Activated CD4-positive, alpha-beta memory T cell treated with anti-CD3 and anti-CD28 coated beads, Interleukin-2, amount 10 ng/mL, durations not matched to agents 7 days and 5 days (primary cell): ENCODE measurements around the gene TSPYL1. TPM values are rescaled to one million over a fixed set of nuclear protein-coding genes. Genes with fewer than 3 reads are reported as not detected.

Experiments used
- CTCF ChIA-PET: fragments of 350-600 bp; sonication (Branson Sonifier 250); formaldehyde crosslinking; loops from one replicate; lab custom pipeline; 2021; ENCODE audit warnings: antibody characterized with exemption, inconsistent platforms; lab: Charles Lee
- POLR2A ChIA-PET: fragments of 350-600 bp; sonication (Branson Sonifier 250); formaldehyde crosslinking; loops from one replicate; lab custom pipeline; 2021; ENCODE audit warnings: antibody characterized with exemption; lab: Charles Lee
- DNase-seq: peaks from one replicate; pipeline ENCODE4 v3.0.0-alpha.2; 2020
- H3K27ac Mint-ChIP-seq: one replicate; pipeline ENCODE4 v1.8.0; 2021; ENCODE audit warnings: mild to moderate bottlenecking, mixed read lengths
- H3K27me3 Mint-ChIP-seq: one replicate; pipeline ENCODE4 v1.8.0; 2021; ENCODE audit warnings: mixed read lengths
- H3K36me3 Mint-ChIP-seq: one replicate; pipeline ENCODE4 v1.8.0; 2021; ENCODE audit warnings: low read depth, mixed read lengths
- H3K4me1 Mint-ChIP-seq: one replicate; pipeline ENCODE4 v1.8.0; 2021; ENCODE audit warnings: mixed read lengths
- H3K4me3 Mint-ChIP-seq: one replicate; pipeline ENCODE4 v1.8.0; 2021; ENCODE audit warnings: mild to moderate bottlenecking, mixed read lengths
- H3K9me3 Mint-ChIP-seq: one replicate; pipeline ENCODE4 v1.8.0; 2021; ENCODE audit warnings: mixed read lengths
- total RNA-seq, 2 experiments: library from RNA; stranded (reverse); gene quantifications; one replicate each; pipeline ENCODE4 v1.2.3, GENCODE V29; 2021

Gene TSPYL1
- total RNA-seq, 2 experiments from 2014 or later = 47.6 to 48.4 TPM

- POLR2A ChIA-PET = interaction anchor here (0.6 to 7.6 kb wide), 9 partner anchors 8 to 326 kb away, joined by 3 to 98 read pairs (median 4); partner anchors contain the start of genes NT5DC1, RWDD1 and TSPYL1
- Mint-ChIP-seq H3K27ac (no peak within 1 kb of the TSS), H3K27me3 (no peaks in the 10 kb centered on the region), H3K36me3 (peaks cover 8% of the 10 kb centered on the region), H3K4me1 (peaks cover 17% of the 10 kb centered on the region), H3K9me3 (no peaks in the 10 kb centered on the region), H3K4me3 (no peak within 1 kb of the TSS)
- DNase-seq = peak; percentile 92
- CTCF ChIA-PET = interaction anchor here (0.7 to 2.7 kb wide), 10 partner anchors 8 to 318 kb away, joined by 3 to 12 read pairs (median 4); partner anchors contain the start of genes RWDD1 and TSPYL1
These were observed 26.0 kb downstream of the TSPYL1 start, which contains the start of gene TSPYL4 for GRCh38 chr6:116253505-116254296. Gene TSPYL4 (minus strand): TSS chr6:116254075. CDS start chr6:116254008, 67 bp downstream.

GRCh38 chr6:116253188-116253504, 26.6 kb downstream of the TSPYL1 start:
- DNase-seq = no peak
- peaks cover 8% of the 10 kb centered on the region for H3K36me3 Mint-ChIP-seq
- ChIA-PET CTCF (interaction anchor here (1.1 to 2.7 kb wide), 5 partner anchors 14 to 141 kb away, joined by 3 to 12 read pairs (median 4); partner anchors contain the start of gene TSPYL1), POLR2A (interaction anchor here (0.7 to 7.6 kb wide), 7 partner anchors 8 to 326 kb away, joined by 3 to 98 read pairs (median 4); partner anchors contain the start of genes RWDD1 and TSPYL1)
- no peaks in the 10 kb centered on the region for H3K27me3 Mint-ChIP-seq
- H3K4me1 Mint-ChIP-seq = peaks cover 21% of the 10 kb centered on the region
- no peak overlapping the region for H3K27ac Mint-ChIP-seq
- H3K4me3 Mint-ChIP-seq = no peak overlapping the region
- H3K9me3 Mint-ChIP-seq = no peaks in the 10 kb centered on the region

GRCh38 chr6:116251568-116252384, 28.0 kb downstream of the TSPYL1 start:
- ChIA-PET POLR2A (interaction anchor here (1.1 to 7.6 kb wide), 4 partner anchors 13 to 320 kb away, joined by 3 to 98 read pairs (median 4); partner anchors contain the start of gene TSPYL1), CTCF (interaction anchor here (0.9 kb wide), 1 partner anchor 33 kb away, joined by 3 read pairs; no protein-coding TSS in a partner anchor)
- peak overlapping the region; percentile 47 for H3K27ac Mint-ChIP-seq
- no peaks in the 10 kb centered on the region for H3K9me3 Mint-ChIP-seq
- peaks cover 8% of the 10 kb centered on the region for H3K36me3 Mint-ChIP-seq
- no peaks in the 10 kb centered on the region for H3K27me3 Mint-ChIP-seq
- peaks cover 21% of the 10 kb centered on the region for H3K4me1 Mint-ChIP-seq
- no peak for DNase-seq
- peak overlapping the region; percentile 40 for H3K4me3 Mint-ChIP-seq

- Mint-ChIP-seq H3K27me3 (no peaks in the 10 kb centered on the region), H3K4me1 (peaks cover 21% of the 10 kb centered on the region), H3K4me3 (no peak overlapping the region), H3K9me3 (no peaks in the 10 kb centered on the region), H3K36me3 (peaks cover 12% of the 10 kb centered on the region), H3K27ac (no peak overlapping the region)
- ChIA-PET CTCF (no interaction called here), POLR2A (no interaction called here)
- no peak for DNase-seq
These were observed 31.2 kb downstream of the TSPYL1 start for GRCh38 chr6:116248577-116248976.

GRCh38 chr6:116247285-116247684, 32.4 kb downstream of the TSPYL1 start:
- Mint-ChIP-seq H3K27me3 (no peaks in the 10 kb centered on the region), H3K4me1 (peaks cover 21% of the 10 kb centered on the region), H3K36me3 (peaks cover 12% of the 10 kb centered on the region), H3K4me3 (no peak overlapping the region), H3K27ac (no peak overlapping the region), H3K9me3 (no peaks in the 10 kb centered on the region)
- no peak for DNase-seq
- ChIA-PET POLR2A (no interaction called here), CTCF (no interaction called here)

GRCh38 chr6:116246089-116246488, 33.6 kb downstream of the TSPYL1 start:
- peaks cover 12% of the 10 kb centered on the region for H3K36me3 Mint-ChIP-seq
- POLR2A ChIA-PET = interaction anchor here (1.0 to 1.5 kb wide), 2 partner anchors 8 to 33 kb away, joined by 4 read pairs; partner anchors contain the start of gene TSPYL4
- CTCF ChIA-PET = interaction anchor here (1.1 kb wide), 1 partner anchor 8 kb away, joined by 5 read pairs; the partner anchor contains the start of gene TSPYL4
- H3K4me1 Mint-ChIP-seq = peaks cover 18% of the 10 kb centered on the region
- H3K27me3 Mint-ChIP-seq = no peaks in the 10 kb centered on the region
- no peak for DNase-seq
- H3K9me3 Mint-ChIP-seq = no peaks in the 10 kb centered on the region
- H3K27ac Mint-ChIP-seq = no peak overlapping the region
- no peak overlapping the region for H3K4me3 Mint-ChIP-seq

GRCh38 chr6:116244284-116244683, 35.4 kb downstream of the TSPYL1 start:
- CTCF ChIA-PET = no interaction called here
- Mint-ChIP-seq H3K36me3 (peaks cover 4% of the 10 kb centered on the region), H3K4me3 (no peak overlapping the region), H3K4me1 (peaks cover 5% of the 10 kb centered on the region), H3K27ac (no peak overlapping the region), H3K9me3 (no peaks in the 10 kb centered on the region), H3K27me3 (no peaks in the 10 kb centered on the region)
- no peak for DNase-seq
- POLR2A ChIA-PET = interaction anchor here (1.7 kb wide), 1 partner anchor 9 kb away, joined by 4 read pairs; no protein-coding TSS in a partner anchor

- Mint-ChIP-seq H3K4me1 (no peaks in the 10 kb centered on the region), H3K27me3 (no peaks in the 10 kb centered on the region), H3K9me3 (no peaks in the 10 kb centered on the region), H3K36me3 (peaks cover 4% of the 10 kb centered on the region), H3K27ac (no peak overlapping the region), H3K4me3 (no peak overlapping the region)
- CTCF ChIA-PET = no interaction called here
- no peak for DNase-seq
- POLR2A ChIA-PET = no interaction called here
These were observed 39.9 kb downstream of the TSPYL1 start for GRCh38 chr6:116239856-116240255.

GRCh38 chr6:116239256-116239655, 40.5 kb downstream of the TSPYL1 start:
- ChIA-PET POLR2A (interaction anchor here (1.4 kb wide), 1 partner anchor 12 kb away, joined by 4 read pairs; no protein-coding TSS in a partner anchor), CTCF (no interaction called here)
- H3K27ac Mint-ChIP-seq = no peak overlapping the region
- H3K4me1 Mint-ChIP-seq = no peaks in the 10 kb centered on the region
- H3K4me3 Mint-ChIP-seq = no peak overlapping the region
- H3K9me3 Mint-ChIP-seq = no peaks in the 10 kb centered on the region
- no peak for DNase-seq
- H3K27me3 Mint-ChIP-seq = no peaks in the 10 kb centered on the region
- H3K36me3 Mint-ChIP-seq = peaks cover 2% of the 10 kb centered on the region

- Mint-ChIP-seq H3K27me3 (no peaks in the 10 kb centered on the region), H3K4me1 (no peaks in the 10 kb centered on the region), H3K36me3 (no peaks in the 10 kb centered on the region), H3K27ac (no peak overlapping the region), H3K9me3 (no peaks in the 10 kb centered on the region), H3K4me3 (no peak overlapping the region)
- POLR2A ChIA-PET = interaction anchor here (1.4 kb wide), 1 partner anchor 14 kb away, joined by 4 read pairs; no protein-coding TSS in a partner anchor
- no peak for DNase-seq
- CTCF ChIA-PET = interaction anchor here (1.1 kb wide), 1 partner anchor 30 kb away, joined by 8 read pairs; no protein-coding TSS in a partner anchor
These were observed 41.6 kb downstream of the TSPYL1 start for GRCh38 chr6:116238083-116238482.

GRCh38 chr6:116234689-116235088, 45.0 kb downstream of the TSPYL1 start:
- CTCF ChIA-PET = no interaction called here
- H3K9me3 Mint-ChIP-seq = no peaks in the 10 kb centered on the region

GRCh38 chr6:116229287-116229913, 50.3 kb downstream of the TSPYL1 start:
- Mint-ChIP-seq H3K9me3 (no peaks in the 10 kb centered on the region), H3K27ac (no peak overlapping the region), H3K36me3 (no peaks in the 10 kb centered on the region), H3K4me3 (no peak overlapping the region), H3K27me3 (no peaks in the 10 kb centered on the region), H3K4me1 (no peaks in the 10 kb centered on the region)
- DNase-seq = peak; percentile 33
- ChIA-PET POLR2A (no interaction called here), CTCF (interaction anchor here (1.1 kb wide), 1 partner anchor 11 kb away, joined by 6 read pairs; no protein-coding TSS in a partner anchor)

More at GRCh38 chr6:116234689-116235088, 45.0 kb downstream of the TSPYL1 start:
- H3K27ac Mint-ChIP-seq = no peak overlapping the region
- no peaks in the 10 kb centered on the region for H3K27me3 Mint-ChIP-seq
- no peaks in the 10 kb centered on the region for H3K4me1 Mint-ChIP-seq
- no peak for DNase-seq
- POLR2A ChIA-PET = no interaction called here
- no peaks in the 10 kb centered on the region for H3K36me3 Mint-ChIP-seq
- no peak overlapping the region for H3K4me3 Mint-ChIP-seq
